Heart left ventricle (tissue), 16 donors: ENCODE results near the gene CXorf58. TPM values are rescaled to one million over a fixed set of nuclear protein-coding genes. Genes with fewer than 3 reads are reported as not detected.

Experiments
- ATAC-seq, 4 donors: fragments of 200-7000 bp; cut with Tn5 transposase; one replicate each; pipeline ENCODE4 v1.9.1; 2020 to 2022; ENCODE audit warnings: moderate library complexity in 4 of 4, mild to moderate bottlenecking in 3 of 4, moderate number of reproducible peaks in 1 of 4
- DNase-seq, 5 donors: peaks; one replicate each; pipeline ENCODE4 v3.0.0-alpha.2; 2020
- H3K27ac ChIP-seq, 12 donors: fragments of 200-600 bp; sonication (generic) in 4 of 12; one replicate each; pipeline versions ENCODE4 v1.5.0 to v1.8.0; 2016 to 2022; ENCODE audit warnings: mild to moderate bottlenecking in 2 of 12
- H3K27me3 ChIP-seq, 9 donors: fragments of 200-600 bp; sonication (generic) in 2 of 9; one replicate each; pipeline versions ENCODE4 v1.5.1 to v1.8.0; 2016 to 2022; ENCODE audit warnings: mild to moderate bottlenecking in 3 of 9
- H3K36me3 ChIP-seq, 9 donors: fragments of 200-600 bp; sonication (generic) in 2 of 9; one replicate each; pipeline versions ENCODE4 v1.5.0 to v1.8.0; 2018 to 2022; ENCODE audit warnings: mild to moderate bottlenecking in 2 of 9
- H3K4me1 ChIP-seq, 12 donors: fragments of 200-600 bp; sonication (generic) in 4 of 12; one replicate each; pipeline versions ENCODE4 v1.5.0 to v1.8.0; 2016 to 2022; ENCODE audit warnings: mild to moderate bottlenecking in 3 of 12
- H3K4me3 ChIP-seq, 12 donors: fragments of 200-600 bp; sonication (generic) in 4 of 12; one replicate each; pipeline versions ENCODE4 v1.5.0 to v1.8.0; 2017 to 2022; ENCODE audit warnings: mild to moderate bottlenecking in 9 of 12, moderate library complexity in 4 of 12
- H3K9me3 ChIP-seq, 12 donors: fragments of 200-600 bp; sonication (generic) in 4 of 12; one replicate each; pipeline versions ENCODE4 v1.5.0 to v1.8.0; 2016 to 2022; ENCODE audit warnings: mild to moderate bottlenecking in 1 of 12
- CTCF ChIP-seq, 12 donors: fragments of 200-600 bp; sonication (generic) in 4 of 12; IDR thresholded peaks; one replicate each; pipeline versions ENCODE4 v1.5.0 to v1.8.0; 2018 to 2022; ENCODE audit warnings: antibody characterized with exemption in 12 of 12, mild to moderate bottlenecking in 5 of 12
- POLR2A ChIP-seq, 2 donors: fragments of 450-650 bp; IDR thresholded peaks; one replicate each; pipeline ENCODE4 v1.6.1; 2017; ENCODE audit warnings: antibody characterized with exemption in 2 of 2, mild to moderate bottlenecking in 2 of 2, moderate library complexity in 2 of 2
- WGBS, 4 donors: extraction: QIAGEN DNeasy Blood & Tissue Kit in 2 of 4; methylation state at CpG; one replicate each; pipeline versions ENCODE4 v1.1.5 to v1.1.7; 2013 to 2018; 5-methylcytosine and 5-hydroxymethylcytosine counted together
- intact Hi-C, 10 donors: fragments of 100-400 bp; cut with DNase I; formaldehyde crosslinking; loops; one replicate each; pipeline versions ENCODE4 v1.11.1 to v1.14.2; 2022
- polyA plus RNA-seq, 2 donors: library from polyadenylated mRNA; stranded (reverse); fragments of 200-250 nt; gene quantifications; one replicate each; pipeline ENCODE4 v1.2.3, GENCODE V29; 2013
- total RNA-seq, 9 donors: library from RNA; depleted of rRNA in 2 of 9; stranded (reverse); fragments of >200 nt in 2 of 9; fragmentation: NEBNext Ultra II Directional in 3 of 9; extraction: Animal tissue kit (Norgen Biotek cat#: 25700) in 3 of 9; gene quantifications; one replicate each; pipeline versions ENCODE4 v1.1.0 to v1.2.4, GENCODE V29; 2016 to 2023
- donor health status: ischemic (EF 13 %, LVEDD 7.1; RV severe dilation, severe dysfunction).
- donor health status: healthy with polysubstance abuse.
- donor health status: DM: no; HTN: yes; CAD: no.
- donor health status: DM: no; HTN: no; CAD: no.
- donor health status: ischemic (EF 25% LVEDD 6.9; RV normal size, moderate dysfunction).
- donor health status: ischemic (EF 25% LVEDD 5.7; RV mildly dilated, moderate dysfunction).
- donor health status: healthy.
- donor health status: DM: yes; HTN: yes; CAD: no.
- donor health status: ischemic (EF 35%, LVEDD 5.7; RV mildly dilated, moderate dysfunction).
- donor health status: nonischemic (EF 11% LVEDD 7.7; RV severe dilation, severe dysfunction).
- donor health status: DM: yes; HTN: yes; CAD: no.
- donor health status: PGD.
- donor health status: ischemic (EF 29% LVEDD 5.4; RV normal size, mild dysfunction).
- donor health status: nonischemic (EF 23%, LVEDD 6.1; RV moderate dilation, normal function).

CXorf58 gene
- total and polyA plus RNA-seq, 11 donors, result 0.10 to 0.30 (median 0.21) TPM; not detected in 5

DNA sequence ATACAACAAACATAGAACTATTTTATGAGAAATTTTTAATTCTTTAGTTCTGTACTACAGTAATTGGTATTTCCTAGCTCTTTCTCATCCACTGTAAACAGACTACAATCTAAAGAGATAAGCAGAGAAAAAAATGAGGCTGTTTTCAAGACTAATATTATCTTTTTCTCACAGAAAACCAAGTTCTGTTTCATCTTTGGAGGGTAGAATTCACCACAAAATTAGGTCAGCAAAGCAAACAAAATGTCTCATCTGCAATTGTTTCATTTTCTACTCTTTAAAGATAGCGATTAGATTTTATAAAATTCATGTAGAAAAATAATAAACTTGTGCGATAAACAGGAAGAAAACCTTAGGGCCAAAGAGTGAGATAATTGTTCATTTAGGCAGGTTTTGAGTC lies 10.8 kb upstream of the CXorf58 start:
- intact Hi-C loops, result no loop called here
- ATAC-seq (no peak), DNase-seq (no peak)
- WGBS, 4 donors, result 61 to 73% (median 69%) methylated on average over 2 of the region's 2 CpGs
- Histone ChIP-seq H3K36me3 (no peaks in the 10 kb centered on the region), H3K4me3 (no peak overlapping the region), H3K4me1 (peaks cover 0 to 41% (median 12%) of the 10 kb centered on the region in 12 donors), H3K27ac (peak overlapping the region in 1 of 12 donors; percentile 14), H3K9me3 (no peaks in the 10 kb centered on the region), H3K27me3 (peaks cover 0 to 8% (median 0%) of the 10 kb centered on the region in 9 donors)
- TF ChIP-seq CTCF (IDR thresholded peaks at IDR 0.05) (no peak), POLR2A (IDR thresholded peaks at IDR 0.05) (no peak)

DNA sequence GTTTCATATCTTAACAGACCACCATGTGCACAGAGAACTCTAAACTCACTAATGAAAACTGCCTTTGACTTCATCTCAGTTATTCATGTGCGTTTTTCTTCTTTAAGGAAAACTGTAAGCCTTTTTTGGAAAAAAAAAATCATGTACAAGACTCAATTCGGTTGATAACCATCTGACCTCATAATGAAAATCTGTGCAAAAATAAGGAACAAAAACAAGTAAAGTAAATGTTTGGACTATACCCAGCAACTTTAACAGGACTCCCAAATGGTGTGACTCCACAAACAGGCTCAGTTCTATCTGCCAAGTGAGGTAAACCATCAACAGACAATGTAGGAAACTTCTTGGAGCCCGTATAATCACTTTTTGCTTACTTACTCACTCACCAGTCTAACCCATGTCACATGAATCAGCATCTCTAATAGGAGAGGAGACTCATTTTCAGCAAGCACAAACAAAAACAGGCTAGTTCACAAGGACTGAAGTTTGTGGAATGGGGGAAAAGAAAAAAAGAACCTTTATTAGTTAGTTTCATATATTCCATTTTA lies 9.3 kb upstream of the CXorf58 start:
- Histone ChIP-seq H3K27ac (peak overlapping the region in 3 of 12 donors; percentile 14 to 73 (median 45)), H3K9me3 (no peaks in the 10 kb centered on the region), H3K27me3 (peaks cover 0 to 8% (median 0%) of the 10 kb centered on the region in 9 donors), H3K36me3 (no peaks in the 10 kb centered on the region), H3K4me3 (no peak overlapping the region), H3K4me1 (peaks cover 0 to 45% (median 15%) of the 10 kb centered on the region in 12 donors)
- 61 to 77% (median 67%) methylated on average over 3 of the region's 3 CpGs for WGBS, 4 donors
- DNase-seq, result no peak
- TF ChIP-seq POLR2A (IDR thresholded peaks at IDR 0.05) (no peak), CTCF (IDR thresholded peaks at IDR 0.05) (no peak)
- ATAC-seq, result no peak
- intact Hi-C loops, result no loop called here

- peak in 1 of 5 donors; percentile 39 for DNase-seq
- intact Hi-C loops, result loop anchor here (2.0 to 10.0 kb wide), 11 partner anchors 118 to 213 kb away; partner anchors contain the start of genes EIF2S3 (in 5 of the 10), ACOT9 (in 2 of the 10), KLHL15 (in 2 of the 10) and SAT1 (in 2 of the 10)
- no peaks in the 10 kb centered on the region for H3K9me3 ChIP-seq
- 69 to 81% (median 75%) methylated on average over 12 of the region's 12 CpGs for WGBS, 4 donors
- no peak overlapping the region for H3K4me3 ChIP-seq
- H3K36me3 ChIP-seq, result no peaks in the 10 kb centered on the region
- peaks cover 0 to 4% (median 0%) of the 10 kb centered on the region in 9 donors for H3K27me3 ChIP-seq
- TF ChIP-seq CTCF (IDR thresholded peaks at IDR 0.05) (no peak), POLR2A (IDR thresholded peaks at IDR 0.05) (no peak)
- peak overlapping the region in 10 of 12 donors; percentile 19 to 77 (median 68) for H3K27ac ChIP-seq
- peaks cover 0 to 45% (median 15%) of the 10 kb centered on the region in 12 donors for H3K4me1 ChIP-seq
- peak in 1 of 4 donors; percentile 15 for ATAC-seq
Observed at GRCh38 chrX:23900220-23900797, 7.5 kb upstream of the CXorf58 start.

DNA sequence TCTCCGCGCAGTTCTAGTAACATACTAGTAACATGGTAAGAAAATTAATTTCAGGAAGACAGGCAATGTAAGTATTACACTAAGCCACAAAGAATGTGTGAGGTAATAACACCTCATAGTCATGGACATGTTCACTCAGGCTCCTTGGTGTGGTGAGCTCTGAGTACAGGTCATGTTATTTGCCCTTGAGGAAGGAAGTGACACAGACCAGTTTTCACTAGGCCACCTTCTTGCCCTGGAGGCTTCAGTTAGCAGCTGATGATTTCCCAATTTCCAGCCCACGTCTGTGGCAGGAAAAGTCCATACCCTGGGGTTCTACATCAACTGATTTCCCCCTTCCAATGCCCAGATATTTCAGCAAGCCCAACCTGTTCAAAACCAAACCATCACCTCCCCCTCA lies 6.7 kb upstream of the CXorf58 start:
- ATAC-seq (peak; percentile 35 to 62 (median 50)), DNase-seq (no peak)
- H3K4me1 ChIP-seq, result peaks cover 0 to 49% (median 15%) of the 10 kb centered on the region in 12 donors
- H3K36me3 ChIP-seq, result no peaks in the 10 kb centered on the region
- no peak for TF ChIP-seq CTCF (IDR thresholded peaks at IDR 0.05)
- TF ChIP-seq POLR2A (IDR thresholded peaks at IDR 0.05), result no peak
- no peaks in the 10 kb centered on the region for H3K9me3 ChIP-seq
- H3K27me3 ChIP-seq, result peaks cover 0 to 4% (median 0%) of the 10 kb centered on the region in 9 donors
- peak overlapping the region in 11 of 12 donors; percentile 46 to 77 (median 68) for H3K27ac ChIP-seq
- H3K4me3 ChIP-seq, result no peak overlapping the region
- WGBS, 4 donors, result 64 to 74% (median 69%) methylated on average over 3 of the region's 3 CpGs
- intact Hi-C loops, result loop anchor here (1.0 to 10.0 kb wide), 12 partner anchors 118 to 214 kb away; partner anchors contain the start of genes EIF2S3 (in 5 of the 10), SAT1 (in 3 of the 10), ACOT9 (in 2 of the 10) and KLHL15 (in 2 of the 10)
